HepG2 (cell line): ENCODE results near the gene NMRAL1. TPM values are rescaled to one million over a fixed set of nuclear protein-coding genes. Genes with fewer than 3 reads are reported as not detected.
A peak's percentile ranks its signal among the peaks of the same experiment; 100 is the strongest.

Source experiments
- GPN1 ChIP-seq: sonication (generic); formaldehyde crosslinking; IDR thresholded peaks from 2 replicates; pipeline ENCODE4 v1.5.1; 2020; ENCODE audit warnings: missing genetic modification reagents, borderline replicate concordance
- HNF4A ChIP-seq: sonication (generic); formaldehyde crosslinking; IDR thresholded peaks from 2 replicates; pipeline ENCODE4 v1.4.0; 2020; ENCODE audit warnings: missing genetic modification reagents
- HOXA7 ChIP-seq: sonication (generic); formaldehyde crosslinking; IDR thresholded peaks from 2 replicates; pipeline ENCODE4 v1.8.1; 2022; ENCODE audit warnings: mild to moderate bottlenecking, missing genetic modification reagents, moderate library complexity
- KLF11 ChIP-seq: IDR thresholded peaks from 2 replicates; pipeline ENCODE4 v1.6.1; 2016; ENCODE audit warnings: missing compliant biosample characterization
- REL ChIP-seq: sonication (generic); formaldehyde crosslinking; conservative IDR thresholded peaks from 2 replicates; pipeline ENCODE4 v1.8.0; 2022; ENCODE audit warnings: mild to moderate bottlenecking, missing genetic modification reagents, moderate library complexity
- SPEN ChIP-seq: sonication (generic); formaldehyde crosslinking; IDR thresholded peaks from 2 replicates; pipeline ENCODE4 v1.5.1; 2020; ENCODE audit warnings: low read depth, mild to moderate bottlenecking, missing genetic modification reagents
- THYN1 ChIP-seq: sonication (generic); formaldehyde crosslinking; IDR thresholded peaks from 2 replicates; pipeline ENCODE4 v1.8.1; 2023; ENCODE audit warnings: low read depth, mild to moderate bottlenecking, moderate library complexity, missing genetic modification reagents, borderline replicate concordance
- TOPORS ChIP-seq: sonication (generic); formaldehyde crosslinking; IDR thresholded peaks from 2 replicates; pipeline ENCODE4 v1.8.0; 2023; ENCODE audit warnings: mild to moderate bottlenecking, missing genetic modification reagents
- YEATS2 ChIP-seq: sonication (generic); formaldehyde crosslinking; IDR thresholded peaks from 2 replicates; pipeline ENCODE4 v1.4.0; 2020; ENCODE audit warnings: missing genetic modification reagents, borderline replicate concordance
- YEATS4 ChIP-seq: sonication (generic); formaldehyde crosslinking; IDR thresholded peaks from 2 replicates; pipeline ENCODE4 v1.4.0; 2020; ENCODE audit warnings: missing genetic modification reagents, borderline replicate concordance
- ZBTB42 ChIP-seq: sonication (generic); formaldehyde crosslinking; IDR thresholded peaks from 2 replicates; pipeline ENCODE4 v1.5.0; 2020; ENCODE audit warnings: mild to moderate bottlenecking, missing genetic modification reagents
- ZNF263 ChIP-seq: sonication (generic); formaldehyde crosslinking; IDR thresholded peaks from 2 replicates; pipeline ENCODE4 v1.4.0; 2020; ENCODE audit warnings: missing genetic modification reagents
- ZNF264 ChIP-seq: sonication (generic); formaldehyde crosslinking; IDR thresholded peaks from 2 replicates; pipeline ENCODE4 v1.4.0; 2020; ENCODE audit warnings: missing genetic modification reagents
- ZNF737 ChIP-seq: sonication (generic); formaldehyde crosslinking; IDR thresholded peaks from 2 replicates; pipeline ENCODE4 v1.5.0; 2020; ENCODE audit warnings: missing genetic modification reagents, mild to moderate bottlenecking, borderline replicate concordance
- ZNF891 ChIP-seq: sonication (generic); formaldehyde crosslinking; IDR thresholded peaks from 2 replicates; pipeline ENCODE4 v1.5.0; 2020; ENCODE audit warnings: mild to moderate bottlenecking, missing genetic modification reagents
- polyA plus RNA-seq, 8 experiments: library from polyadenylated mRNA; depleted of rRNA in 3 of 8; stranded (reverse) in 7 of 8; unstranded in 1 of 8; fragments of >200 nt; fragmentation: Illumina TruSeq in 4 of 8; extraction: Trizol in 4 of 8; gene quantifications; 2 replicates each; pipeline versions ENCODE4 v1.2.1 to v1.2.3, GENCODE V29; 2011 to 2016; ENCODE audit warnings: low read depth in 4 of 8, missing spikeins in 1 of 8, mixed read lengths in 1 of 8; ENCODE audit not compliant: insufficient read depth in 1 of 8
- total RNA-seq, 5 experiments: library from RNA; depleted of rRNA; stranded (reverse); fragments of >200 nt; fragmentation: Illumina TruSeq; extraction: Trizol; gene quantifications; 2 replicates each; pipeline ENCODE4 v1.2.3, GENCODE V29; 2016; ENCODE audit warnings: low read depth in 1 of 5
- TF ChIP-seq, protein P1 (sequence below): sonication (generic); formaldehyde crosslinking; IDR thresholded peaks from 2 replicates; pipeline ENCODE4 v1.4.0; 2020; ENCODE audit warnings: missing genetic modification reagents
- TF ChIP-seq, protein P2 (sequence below): sonication (generic); formaldehyde crosslinking; IDR thresholded peaks from 2 replicates; pipeline ENCODE4 v1.4.0; 2020; ENCODE audit warnings: missing genetic modification reagents
- TF ChIP-seq, protein P3 (sequence below): sonication (generic); formaldehyde crosslinking; IDR thresholded peaks from 2 replicates; pipeline ENCODE4 v1.4.0; 2020; ENCODE audit warnings: mild to moderate bottlenecking, missing genetic modification reagents, borderline replicate concordance
- TF ChIP-seq, protein P4 (sequence below): sonication (generic); formaldehyde crosslinking; IDR thresholded peaks from 2 replicates; pipeline ENCODE4 v1.4.0; 2020; ENCODE audit warnings: missing genetic modification reagents, low read depth, mild to moderate bottlenecking, borderline replicate concordance
- TF ChIP-seq, protein P5 (sequence below): sonication (generic); formaldehyde crosslinking; IDR thresholded peaks from 2 replicates; pipeline ENCODE4 v1.4.0; 2020; ENCODE audit warnings: missing genetic modification reagents

Gene NMRAL1
- total and polyA plus RNA-seq, 2 of the 13 experiments (the other 11 are each of a cell fraction or from before 2014, with no cell fraction given), result 30.8 to 33.1 TPM

DNA sequence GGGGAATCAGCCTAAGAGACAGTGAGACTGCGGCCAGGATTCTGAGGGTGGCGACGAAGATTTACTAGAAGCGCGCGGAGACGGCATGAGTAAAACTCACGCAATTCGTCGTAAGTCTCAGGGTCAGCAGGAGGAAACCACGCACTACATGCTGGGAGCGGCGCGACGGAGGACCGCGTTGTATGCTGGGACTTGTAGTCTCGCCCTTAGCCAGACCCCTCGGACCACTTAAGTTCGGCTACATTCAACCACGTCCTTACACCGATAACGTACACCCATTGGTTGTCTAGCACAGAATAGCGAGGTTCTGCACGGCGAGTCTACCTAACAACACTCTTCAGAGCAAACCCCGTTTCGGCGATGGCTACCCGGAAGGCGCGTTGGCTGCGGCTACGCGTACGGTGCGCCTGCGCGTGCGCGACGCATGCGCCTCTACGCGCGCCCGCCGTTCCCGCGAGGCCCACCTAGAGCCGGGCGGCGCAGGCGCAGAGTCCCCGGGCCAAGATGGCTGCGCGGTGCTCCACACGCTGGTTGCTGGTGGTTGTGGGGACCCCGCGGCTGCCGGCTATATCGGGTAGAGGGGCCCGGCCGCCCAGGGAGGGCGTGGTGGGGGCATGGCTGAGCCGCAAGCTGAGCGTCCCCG lies 48.9 kb downstream of the NMRAL1 start, which contains the start of gene DNAJA3 (continued):
- TF ChIP-seq, protein P1, sequence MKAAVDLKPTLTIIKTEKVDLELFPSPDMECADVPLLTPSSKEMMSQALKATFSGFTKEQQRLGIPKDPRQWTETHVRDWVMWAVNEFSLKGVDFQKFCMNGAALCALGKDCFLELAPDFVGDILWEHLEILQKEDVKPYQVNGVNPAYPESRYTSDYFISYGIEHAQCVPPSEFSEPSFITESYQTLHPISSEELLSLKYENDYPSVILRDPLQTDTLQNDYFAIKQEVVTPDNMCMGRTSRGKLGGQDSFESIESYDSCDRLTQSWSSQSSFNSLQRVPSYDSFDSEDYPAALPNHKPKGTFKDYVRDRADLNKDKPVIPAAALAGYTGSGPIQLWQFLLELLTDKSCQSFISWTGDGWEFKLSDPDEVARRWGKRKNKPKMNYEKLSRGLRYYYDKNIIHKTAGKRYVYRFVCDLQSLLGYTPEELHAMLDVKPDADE (CRISPR knock-in tag), result no peak; the same call in 1 of the 2 replicates
- TF ChIP-seq, protein P2, sequence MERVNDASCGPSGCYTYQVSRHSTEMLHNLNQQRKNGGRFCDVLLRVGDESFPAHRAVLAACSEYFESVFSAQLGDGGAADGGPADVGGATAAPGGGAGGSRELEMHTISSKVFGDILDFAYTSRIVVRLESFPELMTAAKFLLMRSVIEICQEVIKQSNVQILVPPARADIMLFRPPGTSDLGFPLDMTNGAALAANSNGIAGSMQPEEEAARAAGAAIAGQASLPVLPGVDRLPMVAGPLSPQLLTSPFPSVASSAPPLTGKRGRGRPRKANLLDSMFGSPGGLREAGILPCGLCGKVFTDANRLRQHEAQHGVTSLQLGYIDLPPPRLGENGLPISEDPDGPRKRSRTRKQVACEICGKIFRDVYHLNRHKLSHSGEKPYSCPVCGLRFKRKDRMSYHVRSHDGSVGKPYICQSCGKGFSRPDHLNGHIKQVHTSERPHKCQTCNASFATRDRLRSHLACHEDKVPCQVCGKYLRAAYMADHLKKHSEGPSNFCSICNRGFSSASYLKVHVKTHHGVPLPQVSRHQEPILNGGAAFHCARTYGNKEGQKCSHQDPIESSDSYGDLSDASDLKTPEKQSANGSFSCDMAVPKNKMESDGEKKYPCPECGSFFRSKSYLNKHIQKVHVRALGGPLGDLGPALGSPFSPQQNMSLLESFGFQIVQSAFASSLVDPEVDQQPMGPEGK (CRISPR knock-in tag), result no peak
- TF ChIP-seq GPN1 (CRISPR knock-in tag) (no peak), ZNF264 (CRISPR knock-in tag) (no peak; the same call in 1 of the 2 replicates), ZNF263 (CRISPR knock-in tag) (no peak; the same call in 1 of the 2 replicates), HOXA7 (CRISPR knock-in tag) (no peak), TOPORS (0 out of 2 replicates have a peak, but pooled peaks have one; percentile 65), SPEN (CRISPR knock-in tag) (peak; percentile 58; the same call in 1 of the 2 replicates), ZBTB42 (CRISPR knock-in tag) (no peak), THYN1 (no peak), HNF4A (CRISPR knock-in tag) (no peak), ZNF737 (CRISPR knock-in tag) (no peak), REL (CRISPR knock-in tag) (no peak), ZNF891 (no peak), KLF11 (no peak), YEATS4 (CRISPR knock-in tag) (no peak; the same call in 1 of the 2 replicates), YEATS2 (CRISPR knock-in tag) (peak; percentile 58; the same call in 1 of the 2 replicates)
- TF ChIP-seq, protein P3, sequence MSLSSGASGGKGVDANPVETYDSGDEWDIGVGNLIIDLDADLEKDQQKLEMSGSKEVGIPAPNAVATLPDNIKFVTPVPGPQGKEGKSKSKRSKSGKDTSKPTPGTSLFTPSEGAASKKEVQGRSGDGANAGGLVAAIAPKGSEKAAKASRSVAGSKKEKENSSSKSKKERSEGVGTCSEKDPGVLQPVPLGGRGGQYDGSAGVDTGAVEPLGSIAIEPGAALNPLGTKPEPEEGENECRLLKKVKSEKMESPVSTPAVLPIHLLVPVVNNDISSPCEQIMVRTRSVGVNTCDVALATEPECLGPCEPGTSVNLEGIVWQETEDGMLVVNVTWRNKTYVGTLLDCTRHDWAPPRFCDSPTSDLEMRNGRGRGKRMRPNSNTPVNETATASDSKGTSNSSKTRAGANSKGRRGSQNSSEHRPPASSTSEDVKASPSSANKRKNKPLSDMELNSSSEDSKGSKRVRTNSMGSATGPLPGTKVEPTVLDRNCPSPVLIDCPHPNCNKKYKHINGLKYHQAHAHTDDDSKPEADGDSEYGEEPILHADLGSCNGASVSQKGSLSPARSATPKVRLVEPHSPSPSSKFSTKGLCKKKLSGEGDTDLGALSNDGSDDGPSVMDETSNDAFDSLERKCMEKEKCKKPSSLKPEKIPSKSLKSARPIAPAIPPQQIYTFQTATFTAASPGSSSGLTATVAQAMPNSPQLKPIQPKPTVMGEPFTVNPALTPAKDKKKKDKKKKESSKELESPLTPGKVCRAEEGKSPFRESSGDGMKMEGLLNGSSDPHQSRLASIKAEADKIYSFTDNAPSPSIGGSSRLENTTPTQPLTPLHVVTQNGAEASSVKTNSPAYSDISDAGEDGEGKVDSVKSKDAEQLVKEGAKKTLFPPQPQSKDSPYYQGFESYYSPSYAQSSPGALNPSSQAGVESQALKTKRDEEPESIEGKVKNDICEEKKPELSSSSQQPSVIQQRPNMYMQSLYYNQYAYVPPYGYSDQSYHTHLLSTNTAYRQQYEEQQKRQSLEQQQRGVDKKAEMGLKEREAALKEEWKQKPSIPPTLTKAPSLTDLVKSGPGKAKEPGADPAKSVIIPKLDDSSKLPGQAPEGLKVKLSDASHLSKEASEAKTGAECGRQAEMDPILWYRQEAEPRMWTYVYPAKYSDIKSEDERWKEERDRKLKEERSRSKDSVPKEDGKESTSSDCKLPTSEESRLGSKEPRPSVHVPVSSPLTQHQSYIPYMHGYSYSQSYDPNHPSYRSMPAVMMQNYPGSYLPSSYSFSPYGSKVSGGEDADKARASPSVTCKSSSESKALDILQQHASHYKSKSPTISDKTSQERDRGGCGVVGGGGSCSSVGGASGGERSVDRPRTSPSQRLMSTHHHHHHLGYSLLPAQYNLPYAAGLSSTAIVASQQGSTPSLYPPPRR, result no peak
- TF ChIP-seq, protein P4, sequence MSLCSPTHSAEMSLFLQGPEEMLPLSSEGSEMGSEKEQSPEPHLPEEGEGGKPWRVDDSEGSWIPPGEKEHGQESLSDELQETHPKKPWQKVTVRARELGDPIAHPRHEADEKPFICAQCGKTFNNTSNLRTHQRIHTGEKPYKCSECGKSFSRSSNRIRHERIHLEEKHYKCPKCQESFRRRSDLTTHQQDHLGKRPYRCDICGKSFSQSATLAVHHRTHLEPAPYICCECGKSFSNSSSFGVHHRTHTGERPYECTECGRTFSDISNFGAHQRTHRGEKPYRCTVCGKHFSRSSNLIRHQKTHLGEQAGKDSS, result no peak; the same call in 1 of the 2 replicates
- TF ChIP-seq, protein P5, sequence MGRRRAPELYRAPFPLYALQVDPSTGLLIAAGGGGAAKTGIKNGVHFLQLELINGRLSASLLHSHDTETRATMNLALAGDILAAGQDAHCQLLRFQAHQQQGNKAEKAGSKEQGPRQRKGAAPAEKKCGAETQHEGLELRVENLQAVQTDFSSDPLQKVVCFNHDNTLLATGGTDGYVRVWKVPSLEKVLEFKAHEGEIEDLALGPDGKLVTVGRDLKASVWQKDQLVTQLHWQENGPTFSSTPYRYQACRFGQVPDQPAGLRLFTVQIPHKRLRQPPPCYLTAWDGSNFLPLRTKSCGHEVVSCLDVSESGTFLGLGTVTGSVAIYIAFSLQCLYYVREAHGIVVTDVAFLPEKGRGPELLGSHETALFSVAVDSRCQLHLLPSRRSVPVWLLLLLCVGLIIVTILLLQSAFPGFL (CRISPR knock-in tag), result no peak
